PC-9 (cell line): ENCODE results near the gene F2RL2. TPM values are rescaled to one million over a fixed set of nuclear protein-coding genes. Genes with fewer than 3 reads are reported as not detected.

ENCODE experiments used
- BruUV-seq: library from RNA; stranded (reverse); fragments of 400-500 nt; replicated peaks from 2 replicates; lab custom pipeline; 2021; lab: Mats Ljungman, UMichigan
- CTCF ChIA-PET: fragments of 300-600 bp; sonication (Branson Sonifier 250); formaldehyde crosslinking; loops from one replicate; lab custom pipeline; 2022; ENCODE audit warnings: antibody characterized with exemption; lab: Charles Lee
- POLR2A ChIA-PET: fragments of 300-600 bp; sonication (Branson Sonifier 250); formaldehyde crosslinking; loops from one replicate; lab custom pipeline; 2022; ENCODE audit warnings: antibody characterized with exemption; ENCODE audit not compliant: unreplicated experiment; lab: Charles Lee
- DNase-seq, 2 experiments: peaks; one replicate each; pipeline versions ENCODE4 v3.0.0 to v3.0.0-alpha.2; 2015 to 2022; ENCODE audit warnings: mixed read lengths in 1 of 2
- H2AFZ ChIP-seq: fragments of 200-600 bp; sonication (generic); 2 replicates; pipeline ENCODE4 v1.8.1; 2017; ENCODE audit warnings: antibody characterized with exemption
- H3F3A ChIP-seq: fragments of 200-600 bp; sonication (generic); 2 replicates; pipeline ENCODE4 v1.8.1; 2017; ENCODE audit warnings: antibody characterized with exemption, mild to moderate bottlenecking, low read depth; ENCODE audit not compliant: insufficient read depth
- H3K27ac ChIP-seq: fragments of 200-600 bp; sonication (generic); 2 replicates; pipeline ENCODE4 v1.6.1; 2016; ENCODE audit warnings: mixed run types
- H3K27me3 ChIP-seq: fragments of 200-600 bp; sonication (generic); 2 replicates; pipeline ENCODE4 v1.6.1; 2016; ENCODE audit warnings: low read depth, mixed run types; ENCODE audit not compliant: insufficient read depth
- H3K36me3 ChIP-seq: fragments of 200-600 bp; sonication (generic); 2 replicates; pipeline ENCODE4 v1.6.1; 2016; ENCODE audit warnings: low read depth, mixed run types
- H3K4me1 ChIP-seq: fragments of 200-600 bp; sonication (generic); replicated peaks from 2 replicates; pipeline ENCODE4 v1.6.1; 2016; ENCODE audit warnings: mixed run types; ENCODE audit not compliant: insufficient read depth
- H3K4me2 ChIP-seq: fragments of 200-600 bp; sonication (generic); 2 replicates; pipeline ENCODE4 v1.6.1; 2017; ENCODE audit warnings: mixed run types
- H3K4me3 ChIP-seq: fragments of 200-600 bp; sonication (generic); 2 replicates; pipeline ENCODE4 v1.6.1; 2016; ENCODE audit warnings: mixed run types
- H3K79me2 ChIP-seq: fragments of 200-600 bp; sonication (generic); 2 replicates; pipeline ENCODE4 v1.6.1; 2017; ENCODE audit warnings: low read depth, mixed run types
- H3K9me2 ChIP-seq: fragments of 200-600 bp; sonication (generic); 2 replicates; pipeline ENCODE4 v1.8.1; 2017; ENCODE audit warnings: mild to moderate bottlenecking; ENCODE audit not compliant: insufficient read depth
- H3K9me3 ChIP-seq: fragments of 200-600 bp; sonication (generic); 2 replicates; pipeline ENCODE4 v1.8.1; 2016; ENCODE audit warnings: low read depth; ENCODE audit not compliant: insufficient read depth
- H4K20me1 ChIP-seq: fragments of 200-600 bp; sonication (generic); 2 replicates; pipeline ENCODE4 v1.8.1; 2017; ENCODE audit not compliant: insufficient read depth
- EZH2 ChIP-seq: fragments of 200-600 bp; sonication (generic); IDR thresholded peaks from 2 replicates; pipeline ENCODE4 v1.8.0; 2017; ENCODE audit warnings: antibody characterized with exemption, low read depth
- intact Hi-C: fragments of 100-400 bp; cut with micrococcal nuclease; formaldehyde crosslinking; loops from one replicate; pipeline ENCODE4 v1.10.0; 2022; ENCODE audit not compliant: unreplicated experiment
- total RNA-seq: library from RNA; stranded (reverse); gene quantifications from 2 replicates; pipeline ENCODE4 v1.2.3, GENCODE V29; 2021
- TF ChIP-seq, protein P1 (sequence below): fragments of 200-600 bp; sonication (generic); conservative IDR thresholded peaks from 2 replicates; pipeline ENCODE4 v1.6.1; 2017; ENCODE audit warnings: mixed run types, antibody characterized with exemption, mild to moderate bottlenecking, moderate library complexity

Gene F2RL2
- total RNA-seq, 1 experiment from 2014 or later: 3.5 TPM

DNA sequence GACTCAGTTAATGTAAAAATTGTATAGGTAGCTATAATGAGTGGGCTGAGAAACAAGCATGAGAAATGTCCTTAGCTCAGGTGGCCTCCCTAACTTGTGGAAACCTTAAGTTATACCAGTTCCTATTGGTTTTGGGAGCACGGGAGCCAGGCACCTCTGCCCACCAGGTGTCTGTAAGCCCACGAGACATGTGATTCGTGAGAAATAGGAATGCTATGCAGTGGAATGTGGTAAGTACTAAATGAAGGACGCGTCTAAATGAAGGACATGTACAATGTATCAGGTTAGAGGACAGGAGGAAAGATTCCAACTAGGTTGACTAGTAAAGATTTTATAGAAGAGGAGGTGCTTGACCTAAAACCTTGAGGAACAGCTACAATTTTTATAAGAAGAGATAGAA lies 46.0 kb upstream of the F2RL2 start:
- no peak for DNase-seq
- TF ChIP-seq EZH2: no peak
- TF ChIP-seq, protein P1, sequence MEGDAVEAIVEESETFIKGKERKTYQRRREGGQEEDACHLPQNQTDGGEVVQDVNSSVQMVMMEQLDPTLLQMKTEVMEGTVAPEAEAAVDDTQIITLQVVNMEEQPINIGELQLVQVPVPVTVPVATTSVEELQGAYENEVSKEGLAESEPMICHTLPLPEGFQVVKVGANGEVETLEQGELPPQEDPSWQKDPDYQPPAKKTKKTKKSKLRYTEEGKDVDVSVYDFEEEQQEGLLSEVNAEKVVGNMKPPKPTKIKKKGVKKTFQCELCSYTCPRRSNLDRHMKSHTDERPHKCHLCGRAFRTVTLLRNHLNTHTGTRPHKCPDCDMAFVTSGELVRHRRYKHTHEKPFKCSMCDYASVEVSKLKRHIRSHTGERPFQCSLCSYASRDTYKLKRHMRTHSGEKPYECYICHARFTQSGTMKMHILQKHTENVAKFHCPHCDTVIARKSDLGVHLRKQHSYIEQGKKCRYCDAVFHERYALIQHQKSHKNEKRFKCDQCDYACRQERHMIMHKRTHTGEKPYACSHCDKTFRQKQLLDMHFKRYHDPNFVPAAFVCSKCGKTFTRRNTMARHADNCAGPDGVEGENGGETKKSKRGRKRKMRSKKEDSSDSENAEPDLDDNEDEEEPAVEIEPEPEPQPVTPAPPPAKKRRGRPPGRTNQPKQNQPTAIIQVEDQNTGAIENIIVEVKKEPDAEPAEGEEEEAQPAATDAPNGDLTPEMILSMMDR: no peak
- POLR2A ChIA-PET: no interaction called here

DNA sequence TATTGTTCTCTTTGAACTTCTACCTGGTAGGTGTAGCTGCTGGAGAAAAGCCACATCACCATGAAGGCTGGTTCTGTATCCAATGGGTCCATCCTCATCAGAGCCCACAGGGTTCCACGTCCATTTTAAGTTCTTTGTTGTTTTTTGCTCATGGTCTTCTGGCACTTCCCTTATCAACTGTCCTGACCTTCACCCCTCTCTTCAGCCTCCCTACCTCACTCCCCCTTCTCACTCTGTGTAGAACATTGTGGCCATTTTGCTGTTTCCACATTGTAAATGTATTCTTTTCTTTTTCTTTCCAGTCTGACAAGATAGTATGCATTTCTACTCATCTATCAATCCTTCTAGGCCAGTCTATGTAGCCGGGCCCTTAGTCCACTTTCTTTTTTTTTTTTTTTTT lies 44.3 kb upstream of the F2RL2 start:
- Histone ChIP-seq H2AFZ (no peak overlapping the region), H3K27ac (no peak overlapping the region), H3K79me2 (no peaks in the 10 kb centered on the region), H3K9me3 (no peaks in the 10 kb centered on the region), H3K4me3 (no peak overlapping the region), H3K4me2 (no peak overlapping the region), H3K27me3 (no peaks in the 10 kb centered on the region), H4K20me1 (no peaks in the 10 kb centered on the region), H3F3A (no peaks in the 10 kb centered on the region), H3K36me3 (no peaks in the 10 kb centered on the region), H3K4me1 (no peaks in the 10 kb centered on the region), H3K9me2 (no peaks in the 10 kb centered on the region)
- intact Hi-C loops: no loop called here
- BruUV-seq: no TSS peak
- ChIA-PET POLR2A (no interaction called here), CTCF (no interaction called here)
- no peak for DNase-seq
- TF ChIP-seq EZH2: no peak
- TF ChIP-seq, protein P1: no peak

More for the DNA sequence above, 46.0 kb upstream of the F2RL2 start:
- intact Hi-C loops: no loop called here
- CTCF ChIA-PET: no interaction called here
- no peaks in the 10 kb centered on the region for H4K20me1 ChIP-seq
- H3K9me2 ChIP-seq: no peaks in the 10 kb centered on the region
- no peaks in the 10 kb centered on the region for H3K79me2 ChIP-seq
- H3K36me3 ChIP-seq: no peaks in the 10 kb centered on the region
- no peak overlapping the region for H3K27ac ChIP-seq
- H3K9me3 ChIP-seq: no peaks in the 10 kb centered on the region
- no peak overlapping the region for H2AFZ ChIP-seq
- H3K4me2 ChIP-seq: no peak overlapping the region
- no peaks in the 10 kb centered on the region for H3K27me3 ChIP-seq
- no peak overlapping the region for H3K4me3 ChIP-seq
- no peaks in the 10 kb centered on the region for H3F3A ChIP-seq
- BruUV-seq: no TSS peak
- H3K4me1 ChIP-seq: no peaks in the 10 kb centered on the region

DNA sequence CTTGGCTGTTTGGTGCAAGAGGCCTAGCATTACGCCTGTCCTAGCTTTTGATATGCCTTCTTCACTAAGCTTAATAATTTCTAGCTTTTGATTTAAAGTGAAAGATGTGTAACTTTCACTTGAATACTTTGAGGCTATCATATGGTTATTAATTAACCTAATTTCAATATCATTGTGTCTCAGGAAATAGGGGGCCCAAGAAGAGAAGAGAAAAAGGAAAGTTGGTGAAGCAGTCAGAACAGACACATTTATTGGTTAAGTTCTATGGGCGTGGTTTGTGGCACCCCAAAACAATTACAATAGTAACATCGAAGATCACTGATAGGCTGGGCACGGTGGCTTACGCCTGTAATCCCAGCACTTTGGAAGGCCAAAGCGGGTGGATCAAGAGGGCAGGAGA lies 40.9 kb upstream of the F2RL2 start:
- H3K79me2 ChIP-seq: no peaks in the 10 kb centered on the region
- TF ChIP-seq, protein P1: no peak
- TF ChIP-seq EZH2: no peak
- BruUV-seq: no TSS peak
- no peak overlapping the region for H3K4me2 ChIP-seq
- H3K9me2 ChIP-seq: no peaks in the 10 kb centered on the region
- H3K4me1 ChIP-seq: no peaks in the 10 kb centered on the region
- intact Hi-C loops: no loop called here
- DNase-seq: no peak
- H3F3A ChIP-seq: no peaks in the 10 kb centered on the region
- no peaks in the 10 kb centered on the region for H3K27me3 ChIP-seq
- no peaks in the 10 kb centered on the region for H3K9me3 ChIP-seq
- no peaks in the 10 kb centered on the region for H4K20me1 ChIP-seq
- H2AFZ ChIP-seq: no peak overlapping the region
- H3K4me3 ChIP-seq: no peak overlapping the region
- POLR2A ChIA-PET: no interaction called here
- no peak overlapping the region for H3K27ac ChIP-seq
- CTCF ChIA-PET: no interaction called here
- no peaks in the 10 kb centered on the region for H3K36me3 ChIP-seq
